Measurements from ENCODE around the gene GADD45B.
"Not testable (repeated sequence)": the region's sequence is repeated elsewhere in the genome, so short reads cannot be mapped to it uniquely, and the experiment has no call there.

GADD45B gene

DNA sequence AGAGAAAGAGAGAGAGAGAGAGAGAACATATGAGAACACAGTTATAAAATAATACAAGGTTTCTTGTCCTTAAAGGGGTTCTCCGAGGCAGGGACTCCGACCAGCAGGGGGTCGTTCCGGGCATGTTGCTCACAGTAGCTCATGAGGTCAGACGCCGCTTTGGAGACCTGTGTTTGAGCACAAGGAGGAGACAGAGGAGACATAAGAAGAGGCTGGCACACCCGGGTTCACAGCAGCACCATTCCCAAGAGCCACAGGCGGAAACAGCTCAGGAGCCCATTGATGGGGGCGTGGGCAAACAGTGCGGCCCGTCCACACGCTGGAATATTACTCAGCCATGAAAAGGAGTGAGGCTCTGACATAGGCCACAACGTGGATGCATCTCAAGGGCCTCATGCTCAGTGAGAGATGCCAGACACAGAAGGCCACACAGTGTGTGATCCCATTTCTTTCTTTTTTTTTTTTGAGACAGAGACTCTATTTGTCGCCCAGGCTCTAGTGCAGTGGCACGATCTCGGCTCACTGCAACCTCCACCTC lies 39.1 kb downstream of the GADD45B start:
- DNase-seq (ENCODE audit: low read depth) = no peak

DNA sequence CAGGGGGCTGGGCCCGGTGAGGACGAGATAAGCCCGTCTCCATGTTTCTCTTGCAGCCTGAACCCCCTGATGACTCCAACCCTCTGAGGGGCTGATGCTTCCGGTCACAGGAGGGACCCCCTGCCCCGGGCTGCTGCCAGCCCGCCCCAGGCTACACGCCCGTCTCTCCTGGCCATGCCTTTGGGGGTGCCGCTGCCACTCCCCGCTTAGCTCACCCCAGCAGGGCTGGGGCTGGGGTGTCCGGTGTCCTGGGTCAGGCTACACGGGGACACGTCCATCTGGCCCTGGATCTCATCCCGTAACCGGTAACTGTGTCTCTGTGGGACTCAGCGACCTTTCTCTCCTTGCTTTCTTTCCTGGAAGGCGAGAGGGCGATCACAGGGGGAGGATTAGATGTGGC lies 40.8 kb downstream of the GADD45B start:
- no peak for DNase-seq (ENCODE audit: low read depth)

- no peak for DNase-seq (ENCODE audit: low read depth)
These were observed 42.1 kb downstream of the GADD45B start for GRCh38 chr19:2517881-2518601.

- DNase-seq (ENCODE audit: low read depth) = not testable (repeated sequence)
These were observed 42.9 kb downstream of the GADD45B start for GRCh38 chr19:2518856-2519255.

DNA sequence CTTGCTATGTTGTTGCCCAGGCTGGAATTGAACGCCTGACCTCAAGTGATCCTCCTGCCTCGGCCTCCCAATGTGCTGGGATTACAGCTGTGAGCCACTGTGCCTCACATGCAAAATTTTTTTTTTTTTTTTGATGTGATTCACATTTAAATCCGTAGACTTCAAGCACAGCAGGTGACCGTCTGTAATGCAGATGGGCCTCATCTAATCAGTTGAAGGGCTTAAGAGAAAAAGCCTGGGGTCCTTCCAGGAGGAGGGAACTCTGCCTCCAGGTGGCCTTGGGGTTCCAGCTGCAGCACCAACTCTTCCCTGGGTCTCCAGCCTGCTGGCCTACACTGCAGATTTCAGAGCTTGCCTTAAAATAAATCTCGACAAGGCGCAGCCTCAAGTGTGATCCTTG lies 43.6 kb downstream of the GADD45B start:
- DNase-seq (ENCODE audit: low read depth) = no peak

DNA sequence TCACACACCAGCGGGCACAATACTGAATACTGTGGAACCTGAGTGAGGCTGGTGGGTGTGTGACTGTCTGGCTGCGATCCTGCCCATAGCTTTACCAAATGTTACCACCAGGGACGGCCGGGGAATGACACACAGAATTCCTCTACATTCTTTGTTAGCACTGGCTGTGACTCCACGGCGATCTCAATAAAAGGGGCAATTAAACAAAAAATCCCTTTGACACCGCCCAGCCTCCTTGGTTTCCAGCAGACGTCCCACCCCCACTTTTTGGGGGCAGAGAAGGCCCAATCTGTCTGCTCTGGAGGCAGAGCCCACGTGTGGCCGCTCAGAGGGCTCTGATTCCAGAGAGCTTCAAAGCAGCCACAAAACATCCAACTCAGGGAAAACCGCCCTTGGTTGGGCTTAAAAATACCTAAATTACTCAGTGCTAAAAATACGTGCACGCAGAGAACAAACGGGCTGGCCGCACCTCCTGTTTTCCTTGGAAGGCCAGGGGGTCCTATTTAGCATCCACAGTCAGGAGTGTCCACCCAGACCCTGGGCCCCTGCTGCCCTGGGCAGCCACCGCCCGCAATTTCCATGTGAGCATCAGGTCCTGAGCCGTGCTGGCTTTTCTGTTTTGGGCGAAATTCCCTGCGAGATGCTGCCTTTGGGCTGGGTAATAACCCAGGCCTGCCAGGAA lies 47.8 kb downstream of the GADD45B start:
- no peak for DNase-seq (ENCODE audit: low read depth)

DNA sequence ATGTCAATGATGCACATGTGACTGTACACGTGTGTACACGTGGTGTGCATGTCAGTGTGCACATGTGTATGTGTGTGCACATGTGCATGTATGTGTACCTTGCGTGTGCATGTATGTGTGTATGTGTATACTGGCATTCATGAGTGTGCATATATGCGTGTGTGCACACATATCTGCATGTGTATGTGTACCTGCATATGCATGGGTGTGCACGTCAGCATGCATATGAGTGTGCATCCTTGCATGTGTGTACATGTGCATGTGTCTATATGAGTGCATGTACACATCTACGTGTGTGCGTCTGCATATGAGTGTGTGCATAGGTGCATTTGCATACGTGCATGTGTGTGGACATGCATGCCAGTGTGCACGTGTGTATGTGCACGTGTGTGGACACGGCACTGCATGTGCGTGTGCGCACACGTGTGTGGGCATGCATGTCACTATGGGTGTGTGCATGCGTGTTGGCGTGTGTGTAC lies 48.5 kb downstream of the GADD45B start:
- DNase-seq (ENCODE audit: low read depth) = no peak

DNA sequence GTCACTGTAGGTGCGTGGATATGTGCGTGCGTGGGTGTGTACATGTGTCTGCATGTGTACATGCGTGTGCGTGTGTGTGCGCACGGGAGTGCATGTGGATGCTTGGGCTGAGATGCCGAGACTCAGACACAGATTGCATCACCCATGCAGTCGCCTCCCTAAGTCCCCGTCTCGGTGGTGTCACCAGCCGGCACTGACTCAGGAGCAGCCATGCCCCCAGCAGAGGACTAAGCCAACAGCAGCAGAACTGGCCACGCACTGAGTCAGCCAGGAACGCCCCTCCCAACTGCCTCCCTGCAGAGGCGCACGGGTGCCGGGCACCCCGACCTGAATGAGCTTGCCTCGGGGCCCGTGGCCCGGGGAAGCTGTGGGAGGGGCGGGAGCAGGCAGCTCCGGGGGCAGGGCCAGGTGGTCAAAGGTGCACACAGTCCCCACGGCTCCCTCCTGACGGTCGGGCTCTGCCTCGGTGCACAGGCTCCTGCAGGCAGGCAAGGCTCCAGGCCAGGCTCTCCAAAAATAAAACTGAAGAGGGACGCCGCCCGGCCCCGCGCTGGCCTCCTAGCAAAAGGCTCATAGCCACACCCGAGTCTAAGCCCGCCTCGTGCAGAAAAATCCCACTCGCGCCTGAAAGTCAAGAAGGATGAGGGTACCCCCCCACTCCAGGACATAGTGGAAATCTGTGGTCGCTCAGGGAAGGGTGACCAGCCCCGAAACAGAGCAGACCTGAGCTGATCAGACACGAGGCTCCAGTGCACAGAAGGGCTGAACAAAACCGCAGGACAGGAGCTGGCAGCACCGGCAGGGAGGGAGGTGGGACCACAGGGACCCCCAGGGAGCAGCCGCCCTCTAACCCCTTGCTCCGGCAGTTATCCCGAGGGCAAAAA lies 49.2 kb downstream of the GADD45B start:
- DNase-seq (ENCODE audit: low read depth) = no peak

- no peak for DNase-seq (ENCODE audit: low read depth)
These were observed 51.2 kb downstream of the GADD45B start for GRCh38 chr19:2527171-2527570.

- no peak for DNase-seq (ENCODE audit: low read depth)
These were observed 51.8 kb downstream of the GADD45B start for GRCh38 chr19:2527686-2528085.
